Chondrocyte (in vitro differentiated cells): ENCODE measurements around the gene GABRA5. TPM values are rescaled to one million over a fixed set of nuclear protein-coding genes. Genes with fewer than 3 reads are reported as not detected.

ENCODE experiments used
- DNase-seq: peaks from one replicate; pipeline ENCODE4 v3.0.0; 2021; ENCODE audit warnings: mixed read lengths, low spot score
- H3K27ac Mint-ChIP-seq: one replicate; pipeline ENCODE4 v1.8.0; 2021; ENCODE audit warnings: mild to moderate bottlenecking, moderate library complexity, mixed read lengths; ENCODE audit not compliant: unreplicated experiment
- H3K27me3 Mint-ChIP-seq: 2 replicates; pipeline ENCODE4 v1.8.0; 2021; ENCODE audit warnings: low read depth, mixed read lengths
- H3K36me3 Mint-ChIP-seq: 2 replicates; pipeline ENCODE4 v1.8.0; 2021; ENCODE audit warnings: low read depth, mixed read lengths
- H3K4me1 Mint-ChIP-seq: 2 replicates; pipeline ENCODE4 v1.8.0; 2021; ENCODE audit warnings: low read depth, mild to moderate bottlenecking, mixed read lengths
- H3K4me3 Mint-ChIP-seq: one replicate; pipeline ENCODE4 v1.8.0; 2021; ENCODE audit warnings: mild to moderate bottlenecking, moderate library complexity, mixed read lengths; ENCODE audit not compliant: unreplicated experiment
- H3K9me3 Mint-ChIP-seq: 2 replicates; pipeline ENCODE4 v1.8.0; 2021; ENCODE audit warnings: low read depth, mixed read lengths
- total RNA-seq: library from RNA; stranded (reverse); gene quantifications from 3 replicates; pipeline ENCODE4 v1.2.1, GENCODE V29; 2021
- TF ChIP-seq, protein P1 (sequence below): fragments of 200-600 bp; sonication (generic); IDR thresholded peaks from 2 replicates; pipeline ENCODE4 v1.5.0; 2021; ENCODE audit warnings: antibody characterized with exemption, mild to moderate bottlenecking, moderate library complexity

GABRA5 gene
- total RNA-seq, 1 donor from 2014 or later: 0.30 TPM

DNA sequence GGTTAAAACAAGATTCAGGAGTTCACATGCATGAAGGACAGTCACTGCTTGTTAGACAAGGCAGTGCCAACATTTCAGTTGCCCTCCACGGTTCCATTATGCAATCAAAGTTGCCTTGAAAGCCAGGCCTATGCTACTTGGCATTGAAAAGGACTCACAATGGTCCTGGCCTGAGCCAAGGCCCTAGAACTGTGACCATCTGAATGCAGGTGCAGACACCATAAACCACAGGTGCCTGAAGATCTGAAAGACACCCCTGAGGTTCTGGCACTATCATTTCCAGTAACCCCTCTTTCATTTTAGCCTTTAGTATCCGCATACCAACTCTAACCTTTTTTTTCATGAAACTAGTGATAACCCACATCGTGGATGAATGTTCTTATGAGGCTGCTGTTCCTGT lies 2.8 kb downstream of the GABRA5 start:
- no peak overlapping the region for H3K4me3 Mint-ChIP-seq

DNA sequence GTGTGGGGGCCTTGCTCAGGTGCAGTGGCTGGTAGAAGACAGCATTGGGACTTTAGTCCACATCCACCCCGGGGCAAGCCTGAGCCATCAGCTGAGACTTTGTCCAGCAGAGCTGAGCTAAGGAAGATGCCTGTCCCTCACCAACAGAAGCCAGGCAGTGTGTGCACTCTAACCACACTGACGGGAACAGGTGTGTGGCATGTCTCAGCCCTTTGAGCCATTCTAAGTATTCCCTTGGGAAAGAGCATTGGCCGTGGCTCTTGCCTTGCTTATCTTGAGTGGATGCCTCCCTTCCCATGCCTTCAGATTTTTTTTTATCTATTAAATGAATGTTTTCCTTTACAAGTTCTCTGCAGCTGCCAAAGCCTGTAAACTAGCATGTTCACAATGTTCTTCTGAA lies 3.5 kb downstream of the GABRA5 start:
- Mint-ChIP-seq H3K4me1 (peaks cover 13% of the 10 kb centered on the region), H3K9me3 (no peaks in the 10 kb centered on the region), H3K36me3 (no peaks in the 10 kb centered on the region), H3K27ac (no peak overlapping the region), H3K27me3 (peaks cover 45% of the 10 kb centered on the region), H3K4me3 (no peak overlapping the region)
- TF ChIP-seq, protein P1, sequence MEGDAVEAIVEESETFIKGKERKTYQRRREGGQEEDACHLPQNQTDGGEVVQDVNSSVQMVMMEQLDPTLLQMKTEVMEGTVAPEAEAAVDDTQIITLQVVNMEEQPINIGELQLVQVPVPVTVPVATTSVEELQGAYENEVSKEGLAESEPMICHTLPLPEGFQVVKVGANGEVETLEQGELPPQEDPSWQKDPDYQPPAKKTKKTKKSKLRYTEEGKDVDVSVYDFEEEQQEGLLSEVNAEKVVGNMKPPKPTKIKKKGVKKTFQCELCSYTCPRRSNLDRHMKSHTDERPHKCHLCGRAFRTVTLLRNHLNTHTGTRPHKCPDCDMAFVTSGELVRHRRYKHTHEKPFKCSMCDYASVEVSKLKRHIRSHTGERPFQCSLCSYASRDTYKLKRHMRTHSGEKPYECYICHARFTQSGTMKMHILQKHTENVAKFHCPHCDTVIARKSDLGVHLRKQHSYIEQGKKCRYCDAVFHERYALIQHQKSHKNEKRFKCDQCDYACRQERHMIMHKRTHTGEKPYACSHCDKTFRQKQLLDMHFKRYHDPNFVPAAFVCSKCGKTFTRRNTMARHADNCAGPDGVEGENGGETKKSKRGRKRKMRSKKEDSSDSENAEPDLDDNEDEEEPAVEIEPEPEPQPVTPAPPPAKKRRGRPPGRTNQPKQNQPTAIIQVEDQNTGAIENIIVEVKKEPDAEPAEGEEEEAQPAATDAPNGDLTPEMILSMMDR: no peak
- DNase-seq: no peak

More for the DNA sequence above, 2.8 kb downstream of the GABRA5 start:
- Mint-ChIP-seq H3K27me3 (peaks cover 48% of the 10 kb centered on the region), H3K36me3 (no peaks in the 10 kb centered on the region), H3K27ac (no peak overlapping the region), H3K9me3 (no peaks in the 10 kb centered on the region), H3K4me1 (peaks cover 17% of the 10 kb centered on the region)
- TF ChIP-seq, protein P1: no peak
- no peak for DNase-seq

DNA sequence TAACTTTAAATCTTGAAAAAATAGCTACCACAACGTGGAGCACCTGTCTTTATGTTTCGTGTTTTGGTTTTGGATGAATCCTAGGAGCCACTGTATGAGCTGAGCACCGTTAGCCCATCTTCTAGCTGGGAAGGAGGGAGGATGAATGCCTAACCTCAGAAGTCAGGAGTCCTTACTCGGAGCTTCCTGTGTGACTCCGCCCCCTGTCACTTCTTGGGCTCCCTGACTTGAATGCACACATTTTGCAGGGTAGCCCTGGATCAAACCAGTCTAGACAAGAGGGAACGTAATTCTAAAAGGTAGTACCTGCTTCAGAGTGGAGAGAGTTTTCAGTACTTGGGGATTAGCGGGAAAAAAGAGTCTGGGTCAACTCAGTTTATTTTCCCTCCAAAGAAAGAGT lies 5.3 kb downstream of the GABRA5 start:
- Mint-ChIP-seq H3K4me1 (peaks cover 8% of the 10 kb centered on the region), H3K27ac (no peak overlapping the region), H3K36me3 (no peaks in the 10 kb centered on the region), H3K27me3 (peaks cover 39% of the 10 kb centered on the region), H3K9me3 (no peaks in the 10 kb centered on the region), H3K4me3 (no peak overlapping the region)
- TF ChIP-seq, protein P1: no peak
- DNase-seq: no peak

DNA sequence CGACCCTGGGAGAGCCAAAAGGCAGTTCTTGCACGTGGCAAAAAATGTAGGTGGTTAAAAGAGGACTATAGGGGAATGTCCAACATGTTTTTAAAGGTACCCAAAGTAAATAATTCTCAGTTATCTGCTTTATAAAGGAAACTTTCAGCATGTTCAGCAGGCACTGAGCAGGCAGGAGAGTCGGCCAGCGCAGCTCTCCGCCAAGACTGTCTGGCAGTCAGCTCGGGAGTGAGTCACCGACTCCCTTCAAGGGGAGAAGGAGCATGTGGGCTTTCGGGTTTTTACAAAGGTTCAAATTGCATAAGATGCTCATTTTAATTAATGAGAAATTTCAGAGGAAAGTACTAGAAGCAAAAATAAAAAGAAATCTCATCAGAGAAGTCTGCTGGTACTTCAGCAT lies 7.0 kb downstream of the GABRA5 start:
- no peaks in the 10 kb centered on the region for H3K36me3 Mint-ChIP-seq
- H3K4me3 Mint-ChIP-seq: no peak overlapping the region
- no peaks in the 10 kb centered on the region for H3K9me3 Mint-ChIP-seq
- TF ChIP-seq, protein P1: no peak
- H3K27me3 Mint-ChIP-seq: peaks cover 39% of the 10 kb centered on the region
- no peak for DNase-seq
- peak overlapping the region; percentile 45 for H3K27ac Mint-ChIP-seq
- peaks cover 8% of the 10 kb centered on the region for H3K4me1 Mint-ChIP-seq

DNA sequence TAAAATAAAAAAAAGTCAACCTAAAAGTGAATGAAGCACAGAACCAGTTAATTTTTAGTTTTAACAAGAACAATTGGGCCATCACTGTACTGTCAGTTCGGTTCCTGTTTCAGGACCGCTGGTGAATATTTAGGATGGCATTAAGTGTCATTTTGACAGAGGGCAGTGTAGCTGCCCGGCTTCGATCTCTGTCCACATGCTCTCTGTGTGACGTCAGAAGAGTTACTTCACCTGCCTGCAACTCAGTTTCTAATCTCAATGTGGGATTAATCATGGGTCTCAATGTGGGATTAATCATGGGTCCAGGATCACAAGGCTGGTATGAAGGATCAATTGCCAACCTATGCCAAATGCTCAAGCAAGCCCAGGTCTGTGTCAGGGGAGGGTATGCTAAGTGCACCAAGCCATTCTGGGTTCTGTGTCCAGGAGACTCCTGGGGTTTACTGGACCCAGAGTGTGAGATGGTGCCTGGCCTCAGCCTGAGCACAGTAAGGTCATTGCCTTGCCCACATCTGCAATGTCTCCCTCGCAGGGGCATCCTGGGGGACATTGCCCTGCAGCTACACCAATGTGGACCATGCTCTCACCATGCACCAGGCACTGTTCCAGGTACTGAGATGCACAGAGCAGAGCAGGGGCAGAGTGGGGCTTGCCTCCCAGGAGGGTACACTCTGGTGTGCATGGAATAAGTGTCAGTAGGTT lies 8.1 kb downstream of the GABRA5 start:
- DNase-seq: no peak
- Mint-ChIP-seq H3K4me1 (peaks cover 8% of the 10 kb centered on the region), H3K9me3 (no peaks in the 10 kb centered on the region), H3K27ac (no peak overlapping the region), H3K4me3 (no peak overlapping the region), H3K36me3 (no peaks in the 10 kb centered on the region), H3K27me3 (peaks cover 34% of the 10 kb centered on the region)
- TF ChIP-seq, protein P1: no peak
